A549 treated with CpdA at 1 μM for 4 hours (cell line): ENCODE measurements around the gene LTA. TPM values are rescaled to one million over a fixed set of nuclear protein-coding genes. Genes with fewer than 3 reads are reported as not detected.

ENCODE experiments used
- total RNA-seq: library from RNA; stranded (reverse); fragments of 200-300 nt; extraction: Qiagen RNA extraction; gene quantifications from 5 replicates; pipeline ENCODE4 v1.2.3, GENCODE V29; 2022; ENCODE audit warnings: low read depth

Gene LTA, protein sequence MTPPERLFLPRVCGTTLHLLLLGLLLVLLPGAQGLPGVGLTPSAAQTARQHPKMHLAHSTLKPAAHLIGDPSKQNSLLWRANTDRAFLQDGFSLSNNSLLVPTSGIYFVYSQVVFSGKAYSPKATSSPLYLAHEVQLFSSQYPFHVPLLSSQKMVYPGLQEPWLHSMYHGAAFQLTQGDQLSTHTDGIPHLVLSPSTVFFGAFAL
- 0.08 to 0.13 TPM (median 0.10 TPM) in 3 of 5 replicates, not detected in the others for total RNA-seq

DNA sequence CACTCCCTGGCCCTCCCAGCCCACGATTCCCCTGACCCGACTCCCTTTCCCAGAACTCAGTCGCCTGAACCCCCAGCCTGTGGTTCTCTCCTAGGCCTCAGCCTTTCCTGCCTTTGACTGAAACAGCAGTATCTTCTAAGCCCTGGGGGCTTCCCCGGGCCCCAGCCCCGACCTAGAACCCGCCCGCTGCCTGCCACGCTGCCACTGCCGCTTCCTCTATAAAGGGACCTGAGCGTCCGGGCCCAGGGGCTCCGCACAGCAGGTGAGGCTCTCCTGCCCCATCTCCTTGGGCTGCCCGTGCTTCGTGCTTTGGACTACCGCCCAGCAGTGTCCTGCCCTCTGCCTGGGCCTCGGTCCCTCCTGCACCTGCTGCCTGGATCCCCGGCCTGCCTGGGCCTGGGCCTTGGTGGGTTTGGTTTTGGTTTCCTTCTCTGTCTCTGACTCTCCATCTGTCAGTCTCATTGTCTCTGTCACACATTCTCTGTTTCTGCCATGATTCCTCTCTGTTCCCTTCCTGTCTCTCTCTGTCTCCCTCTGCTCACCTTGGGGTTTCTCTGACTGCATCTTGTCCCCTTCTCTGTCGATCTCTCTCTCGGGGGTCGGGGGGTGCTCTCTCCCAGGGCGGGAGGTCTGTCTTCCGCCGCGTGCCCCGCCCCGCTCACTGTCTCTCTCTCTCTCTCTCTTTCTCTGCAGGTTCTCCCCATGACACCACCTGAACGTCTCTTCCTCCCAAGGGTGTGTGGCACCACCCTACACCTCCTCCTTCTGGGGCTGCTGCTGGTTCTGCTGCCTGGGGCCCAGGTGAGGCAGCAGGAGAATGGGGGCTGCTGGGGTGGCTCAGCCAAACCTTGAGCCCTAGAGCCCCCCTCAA, at the start of gene LTA:
Gene LTA, plus strand, starts transcription at position 249 of the 871 bp plus-strand sequence. Its CDS starts 454 bp downstream, at position 703.

DNA sequence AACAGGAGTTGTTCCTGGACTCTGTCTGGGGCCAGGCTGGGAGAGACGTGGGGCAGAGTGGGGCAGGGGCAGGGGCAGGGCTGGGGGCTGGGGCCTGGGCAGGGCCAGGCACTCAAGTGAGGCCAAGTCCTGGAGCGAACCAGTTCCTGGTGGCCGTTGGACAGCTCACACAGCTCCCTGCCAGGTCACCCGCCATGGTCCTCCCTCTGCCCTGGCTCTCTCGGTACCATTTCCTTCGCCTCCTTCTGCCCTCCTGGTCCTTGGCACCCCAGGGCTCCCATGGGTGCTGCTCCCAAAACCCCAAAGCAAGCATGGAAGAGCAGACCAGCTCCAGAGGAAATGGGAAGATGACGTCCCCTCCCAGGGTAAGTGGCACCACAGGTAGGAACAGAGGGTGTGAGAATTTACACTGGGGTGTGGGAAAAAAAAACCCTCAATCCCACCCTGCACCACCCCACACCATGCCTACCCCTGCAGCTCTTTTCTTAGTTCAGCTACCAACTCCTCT, 43.2 kb upstream of the LTA start, which contains the start of gene MCCD1:
Gene MCCD1, plus strand, starts transcription at position 142 of the 508 bp plus-strand sequence. Its CDS starts 53 bp downstream, at position 195.

DNA sequence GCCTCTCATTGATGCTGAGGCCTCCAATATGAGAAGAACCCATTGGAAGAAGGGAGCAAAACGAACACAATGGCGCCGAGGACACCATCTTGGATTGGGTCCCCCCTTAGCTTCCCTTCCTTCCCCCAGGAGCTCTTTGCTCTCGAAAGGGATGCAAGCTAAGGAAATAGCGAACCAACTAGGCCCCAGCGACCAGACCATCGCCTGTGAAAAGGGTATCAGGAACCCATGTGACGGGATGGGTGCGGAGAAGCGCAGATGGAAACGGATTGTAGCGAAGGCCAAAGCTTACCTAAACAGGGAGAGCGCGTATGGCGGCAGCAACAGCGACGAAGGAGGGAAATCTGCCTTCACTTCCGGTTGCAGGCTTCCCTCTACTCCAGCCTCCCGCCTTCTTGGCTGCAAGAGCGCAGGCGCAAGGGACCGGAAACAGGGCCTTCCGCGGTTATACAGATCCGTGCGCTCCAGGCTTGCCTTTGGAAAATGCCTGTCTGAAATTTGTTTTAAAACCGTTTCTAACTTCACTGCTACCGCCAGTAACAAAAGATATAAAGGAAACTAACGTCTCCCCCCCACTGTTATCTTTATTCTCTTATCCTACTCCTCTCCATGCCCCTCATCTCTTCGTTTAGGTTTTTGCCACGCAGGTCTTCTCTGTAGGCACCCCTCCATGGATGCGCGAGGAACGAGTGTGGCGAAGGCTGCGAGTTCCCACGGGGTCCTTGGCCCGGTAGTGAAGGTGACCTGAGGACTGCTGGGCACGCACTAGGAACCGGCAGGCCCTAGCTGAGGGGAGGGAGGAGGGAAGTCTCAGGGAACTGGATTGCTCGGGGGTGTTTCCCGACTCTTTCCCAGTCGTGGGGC, 30.2 kb upstream of the LTA start, which contains the start of gene DDX39B:
Gene DDX39B, minus strand, starts transcription at position 346 of the 864 bp plus-strand sequence. CDS start 1,471 bp downstream, outside the sequence.

DNA sequence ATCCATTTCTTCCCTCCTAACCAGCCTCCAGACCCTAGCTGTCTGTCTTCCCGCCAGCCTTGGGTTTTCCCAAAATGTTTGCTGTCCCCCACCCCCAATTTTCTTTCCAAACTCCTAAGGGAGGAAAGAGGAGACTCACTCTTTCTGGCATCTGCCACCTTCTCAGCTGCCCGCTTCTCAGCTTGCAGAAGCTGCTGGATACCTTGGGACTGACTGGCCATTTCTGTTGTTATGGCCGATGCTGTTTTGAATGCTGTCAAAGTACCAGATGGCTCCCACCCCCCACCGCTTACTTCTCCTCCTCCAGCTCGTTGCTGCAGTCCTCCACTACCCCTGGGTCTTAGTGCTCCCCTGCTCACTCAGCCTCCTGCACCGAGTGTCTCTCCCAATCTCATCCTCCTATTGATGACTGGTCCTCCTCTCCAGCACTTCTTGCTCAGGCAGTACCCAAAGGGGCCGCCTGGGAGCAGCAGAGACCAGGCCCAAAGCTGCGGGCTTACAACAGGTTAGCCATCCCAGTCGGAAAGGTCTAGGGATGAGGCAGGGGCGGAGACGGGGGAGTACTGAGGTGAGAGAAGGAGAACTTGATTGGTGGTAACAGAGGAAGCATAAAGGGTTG, 25.6 kb upstream of the LTA start, which contains the start of gene ATP6V1G2:
Gene ATP6V1G2, minus strand, starts transcription at position 270 of the 619 bp plus-strand sequence. Its CDS starts 49 bp downstream, at position 221.

DNA sequence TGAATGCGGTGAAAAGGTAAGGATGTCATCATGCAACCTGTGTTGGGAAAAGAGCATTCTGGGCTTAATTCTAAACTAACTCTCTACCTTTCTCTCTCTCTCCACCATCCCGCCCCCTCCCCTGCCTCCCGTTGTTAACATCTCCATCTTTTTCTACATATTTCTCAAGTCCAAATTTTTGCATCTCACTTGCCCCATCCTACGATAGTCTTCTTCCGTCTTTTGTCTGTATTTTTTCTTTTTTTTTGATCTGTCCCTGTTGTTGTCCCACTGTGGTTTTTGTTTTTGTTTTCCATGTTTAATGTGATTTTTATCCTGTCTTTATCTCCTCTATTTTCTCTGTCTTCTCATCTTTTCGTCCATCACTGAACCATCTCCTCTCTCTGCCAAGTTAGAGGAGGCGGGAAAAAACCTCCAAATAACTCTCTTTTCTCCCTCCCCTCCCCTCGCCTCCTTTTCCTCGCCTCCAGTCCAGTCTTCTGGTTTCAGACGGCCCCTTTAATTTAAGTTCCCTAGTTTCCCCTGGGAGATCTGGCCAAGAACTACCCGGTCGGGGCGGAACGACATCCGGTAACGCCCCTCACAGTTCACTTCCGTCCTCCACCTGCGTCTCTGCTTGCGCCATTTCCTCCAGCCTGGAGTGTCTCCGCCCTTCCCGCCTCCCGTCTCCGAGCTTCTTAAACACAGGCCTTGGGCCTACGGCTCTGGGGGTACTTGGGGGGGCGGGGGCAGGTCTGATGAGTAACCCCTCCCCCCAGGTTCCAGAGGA, 24.9 kb upstream of the LTA start, which contains the start of gene NFKBIL1:
Gene NFKBIL1, plus strand, starts transcription at position 651 of the 769 bp plus-strand sequence. Its CDS starts 87 bp downstream, at position 738.

DNA sequence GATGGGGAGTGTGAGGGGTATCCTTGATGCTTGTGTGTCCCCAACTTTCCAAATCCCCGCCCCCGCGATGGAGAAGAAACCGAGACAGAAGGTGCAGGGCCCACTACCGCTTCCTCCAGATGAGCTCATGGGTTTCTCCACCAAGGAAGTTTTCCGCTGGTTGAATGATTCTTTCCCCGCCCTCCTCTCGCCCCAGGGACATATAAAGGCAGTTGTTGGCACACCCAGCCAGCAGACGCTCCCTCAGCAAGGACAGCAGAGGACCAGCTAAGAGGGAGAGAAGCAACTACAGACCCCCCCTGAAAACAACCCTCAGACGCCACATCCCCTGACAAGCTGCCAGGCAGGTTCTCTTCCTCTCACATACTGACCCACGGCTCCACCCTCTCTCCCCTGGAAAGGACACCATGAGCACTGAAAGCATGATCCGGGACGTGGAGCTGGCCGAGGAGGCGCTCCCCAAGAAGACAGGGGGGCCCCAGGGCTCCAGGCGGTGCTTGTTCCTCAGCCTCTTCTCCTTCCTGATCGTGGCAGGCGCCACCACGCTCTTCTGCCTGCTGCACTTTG, 3.3 kb downstream of the LTA start, which contains the start of gene TNF:
Gene TNF, plus strand, starts transcription at position 231 of the 567 bp plus-strand sequence. Its CDS starts 177 bp downstream, at position 408.

DNA sequence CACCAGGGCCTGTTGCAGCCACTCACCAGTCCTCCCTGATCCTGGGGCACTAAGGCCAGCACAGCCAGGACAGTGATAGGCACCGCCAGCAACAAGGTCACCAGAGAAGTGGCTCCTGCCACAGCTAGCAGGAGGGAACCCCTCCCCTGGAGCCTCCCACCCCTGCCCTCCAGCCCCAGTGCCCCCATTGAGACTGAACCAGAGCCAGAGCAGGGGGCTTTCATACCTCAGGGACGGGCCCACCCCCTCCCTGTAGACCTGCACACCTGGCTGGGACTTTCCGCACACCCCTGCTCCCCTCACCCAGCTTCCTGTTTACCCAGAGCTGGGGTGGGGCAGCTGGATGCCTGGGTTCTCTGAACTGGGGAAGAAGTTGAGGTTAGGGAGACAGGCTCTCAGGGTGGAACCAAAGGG, 10.1 kb downstream of the LTA start, which contains the start of gene LTB:
Gene LTB, minus strand, starts transcription at position 195 of the 414 bp plus-strand sequence. Its CDS starts 7 bp downstream, at position 188.

DNA sequence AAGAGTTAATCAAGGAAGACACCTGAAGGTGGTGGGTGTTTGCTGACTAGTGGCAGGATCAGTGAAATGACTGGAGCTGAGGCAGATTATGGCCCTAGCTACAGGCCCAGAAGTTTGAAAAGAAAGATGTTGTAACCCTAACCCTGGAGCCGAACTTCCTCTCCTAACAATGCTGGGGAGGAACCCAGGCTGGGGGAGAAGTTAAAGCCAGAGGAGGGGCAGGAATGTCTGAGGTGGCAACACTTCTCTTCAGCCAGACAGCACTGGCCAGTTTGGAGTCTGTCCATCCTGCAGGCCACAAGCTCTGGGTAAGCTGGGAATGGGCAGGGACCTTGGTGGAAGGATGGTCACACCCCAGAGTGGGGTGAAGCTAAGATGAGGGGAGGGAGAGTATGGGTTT, 13.9 kb downstream of the LTA start, which contains the start of gene LST1:
Gene LST1, plus strand, starts transcription at position 270 of the 400 bp plus-strand sequence. CDS start 1,023 bp downstream, outside the sequence.

DNA sequence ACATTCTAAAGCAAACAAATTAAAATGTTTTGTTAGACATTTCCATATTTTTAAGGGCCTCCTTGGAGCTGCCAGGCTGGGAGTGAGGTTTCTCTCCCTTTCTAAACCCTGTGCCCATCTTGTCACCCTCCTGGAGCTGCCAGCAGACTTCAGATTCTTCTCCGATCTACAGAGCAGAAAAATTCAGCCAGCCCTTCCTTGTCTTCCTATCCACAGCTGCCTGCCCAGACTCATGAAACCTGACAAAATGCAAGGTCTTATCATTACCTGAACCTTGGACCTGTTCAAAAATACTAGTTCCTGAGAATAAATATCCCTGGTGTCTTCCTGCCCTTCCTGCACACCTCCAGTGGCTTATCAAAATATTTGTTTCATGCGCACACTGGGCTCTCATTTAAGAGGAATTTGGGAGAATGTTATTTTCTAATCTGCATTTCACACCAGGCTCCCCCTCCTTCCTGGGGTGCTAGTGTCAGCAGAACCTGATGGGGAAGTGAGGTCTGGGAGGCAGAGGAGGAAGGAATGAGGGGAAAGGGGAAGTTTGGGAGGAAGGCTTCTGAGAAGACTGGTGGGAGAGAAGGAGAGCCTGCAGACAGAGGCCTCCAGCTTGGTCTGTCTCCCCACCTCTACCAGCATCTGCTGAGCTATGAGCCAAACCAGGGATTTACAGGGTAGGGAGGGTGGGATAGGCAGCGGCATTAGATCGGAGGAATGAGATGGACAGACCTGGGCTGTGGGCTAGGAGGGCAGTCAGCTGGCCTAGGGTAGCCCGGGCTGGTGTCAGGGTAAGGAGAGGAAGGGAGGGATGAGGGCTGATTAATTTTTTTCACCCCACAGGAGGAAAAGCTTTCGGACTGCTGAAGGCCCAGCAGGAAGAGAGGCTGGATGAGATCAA, 42.8 kb downstream of the LTA start, which contains the start of gene AIF1:
Gene AIF1, plus strand, starts transcription at position 551 of the 895 bp plus-strand sequence. Its CDS starts 96 bp downstream, at position 647.

DNA sequence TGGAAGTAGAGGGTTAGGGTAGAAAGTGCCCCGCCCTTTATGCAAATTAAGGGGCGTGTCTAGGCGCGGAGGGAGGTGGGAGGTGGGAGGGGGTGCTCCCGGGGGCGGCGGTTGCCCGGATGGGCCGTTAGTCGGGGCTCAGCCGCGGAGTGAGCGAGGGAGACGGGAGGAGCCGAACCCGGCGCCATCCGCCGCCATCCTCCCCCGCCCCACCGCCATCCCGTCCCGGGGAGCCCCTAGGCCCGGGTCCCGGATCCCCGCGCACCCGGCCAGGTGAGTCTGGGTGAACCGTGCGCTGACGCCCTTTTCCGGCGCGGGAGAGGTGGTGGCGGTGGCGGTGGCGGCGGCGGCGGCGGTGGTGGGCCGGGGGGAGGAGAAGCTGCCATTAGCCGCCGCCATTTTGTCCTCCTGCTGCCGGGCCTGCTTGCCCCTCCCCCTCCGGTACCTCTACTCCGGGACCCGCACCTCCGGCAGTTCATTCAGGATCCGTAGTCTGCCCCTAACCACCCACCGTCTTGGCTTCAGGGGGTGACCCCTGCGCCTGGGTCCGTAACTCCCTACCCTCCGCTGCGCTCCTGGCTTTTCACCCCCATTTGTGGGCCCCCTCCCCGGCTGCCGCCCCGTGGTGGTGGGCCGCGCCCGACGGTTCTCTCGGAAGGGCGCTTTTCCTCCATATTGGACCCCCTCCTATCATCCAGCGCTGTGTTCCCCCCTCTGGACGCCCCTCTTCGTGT, 48.7 kb downstream of the LTA start, which contains the start of gene PRRC2A:
Gene PRRC2A, plus strand, starts transcription at position 130 of the 734 bp plus-strand sequence. CDS start 2,075 bp downstream, outside the sequence.

Other genes with a start within 250 kb of the LTA start
- gene HLA-B, start 215.1 kb upstream of the LTA start, total RNA-seq: 15.2 to 27.1 TPM (median 25.9 TPM) in 5 replicates
- 27.2 to 29.6 TPM (median 28.7 TPM) in 5 replicates for gene MICA, start 168.7 kb upstream of the LTA start, total RNA-seq
- gene MICB, start 74.1 kb upstream of the LTA start, total RNA-seq: 6.6 to 8.6 TPM (median 7.7 TPM) in 5 replicates
- gene MCCD1, start 43.3 kb upstream of the LTA start, total RNA-seq: not detected in 5 replicates
- 313 to 396 TPM (median 382 TPM) in 5 replicates for gene DDX39B, start 30.3 kb upstream of the LTA start, total RNA-seq
- gene ATP6V1G2, start 25.7 kb upstream of the LTA start, total RNA-seq: 0.57 to 0.77 TPM (median 0.63 TPM) in 5 replicates
- gene NFKBIL1, start 24.7 kb upstream of the LTA start, total RNA-seq: 9.5 to 12.2 TPM (median 10.6 TPM) in 5 replicates
- gene TNF, start 3.3 kb downstream of the LTA start, total RNA-seq: 0.06 to 0.13 TPM (median 0.07 TPM) in 3 of 5 replicates, not detected in the others
- gene LTB, start 10.1 kb downstream of the LTA start, total RNA-seq: 0.27 to 0.39 TPM (median 0.35 TPM) in 5 replicates
- gene LST1, start 14.0 kb downstream of the LTA start, total RNA-seq: 0.26 to 0.49 TPM (median 0.37 TPM) in 3 of 5 replicates, not detected in the others
- gene NCR3, start 20.7 kb downstream of the LTA start, total RNA-seq: not detected in 5 replicates
- gene AIF1, start 42.9 kb downstream of the LTA start, total RNA-seq: not detected in 5 replicates
- 70.6 to 97.9 TPM (median 90.8 TPM) in 5 replicates for gene PRRC2A, start 48.4 kb downstream of the LTA start, total RNA-seq
- gene BAG6, start 80.4 kb downstream of the LTA start, total RNA-seq: 115 to 151 TPM (median 145 TPM) in 5 replicates
- gene APOM, start 83.6 kb downstream of the LTA start, total RNA-seq: 1.8 to 4.8 TPM (median 3.2 TPM) in 5 replicates
- gene C6orf47, start 88.5 kb downstream of the LTA start, total RNA-seq: 10.5 to 13.0 TPM (median 12.2 TPM) in 5 replicates
- 9.3 to 14.1 TPM (median 12.7 TPM) in 5 replicates for gene GPANK1, start 92.7 kb downstream of the LTA start, total RNA-seq
- gene CSNK2B, start 93.8 kb downstream of the LTA start, total RNA-seq: 168 to 184 TPM (median 180 TPM) in 5 replicates
- 3.6 to 6.3 TPM (median 5.0 TPM) in 5 replicates for gene LY6G5B, start 97.7 kb downstream of the LTA start, total RNA-seq
- gene LY6G5C, start 108.8 kb downstream of the LTA start, total RNA-seq: 0.51 to 2.4 TPM (median 1.4 TPM) in 5 replicates
- 15.6 to 21.2 TPM (median 19.2 TPM) in 5 replicates for gene ABHD16A, start 131.0 kb downstream of the LTA start, total RNA-seq
- gene LY6G6F, start 134.6 kb downstream of the LTA start, total RNA-seq: not detected in 5 replicates
- not detected in 5 replicates for gene LY6G6D, start 143.1 kb downstream of the LTA start, total RNA-seq
- gene LY6G6C, start 149.5 kb downstream of the LTA start, total RNA-seq: 0.11 TPM in 1 of 5 replicates, not detected in the others
- not detected in 5 replicates for gene MPIG6B, start 151.1 kb downstream of the LTA start, total RNA-seq
- gene DDAH2, start 157.0 kb downstream of the LTA start, total RNA-seq: 25.6 to 30.4 TPM (median 28.7 TPM) in 5 replicates
- gene CLIC1, start 164.2 kb downstream of the LTA start, total RNA-seq: 495 to 530 TPM (median 516 TPM) in 5 replicates
- 12.1 to 16.5 TPM (median 15.1 TPM) in 5 replicates for gene MSH5, start 167.7 kb downstream of the LTA start, total RNA-seq
- gene SAPCD1, start 190.4 kb downstream of the LTA start, total RNA-seq: 3.6 to 5.9 TPM (median 4.7 TPM) in 5 replicates
- 0.61 to 2.0 TPM (median 1.5 TPM) in 5 replicates for gene VWA7, start 205.0 kb downstream of the LTA start, total RNA-seq
- gene VARS1, start 223.5 kb downstream of the LTA start, total RNA-seq: 50.8 to 60.2 TPM (median 57.2 TPM) in 5 replicates
- gene LSM2, start 234.7 kb downstream of the LTA start, total RNA-seq: 49.7 to 68.8 TPM (median 64.6 TPM) in 5 replicates
- gene HSPA1L, start 243.0 kb downstream of the LTA start, total RNA-seq: 1.3 to 2.2 TPM (median 2.1 TPM) in 5 replicates
- 218 to 535 TPM (median 388 TPM) in 5 replicates for gene HSPA1A, start 243.3 kb downstream of the LTA start, total RNA-seq